IMR-90 (cell line): ENCODE results near the gene CADM2. TPM values are rescaled to one million over a fixed set of nuclear protein-coding genes. Genes with fewer than 3 reads are reported as not detected.

Source experiments
- ATAC-seq: fragments of 200-7000 bp; cut with Tn5 transposase; 2 replicates; pipeline ENCODE4 v1.9.1; 2020; ENCODE audit warnings: low read depth, mild to moderate bottlenecking, moderate library complexity
- BruUV-seq: library from RNA; stranded (reverse); fragments of 400-500 nt; replicated peaks from 2 replicates; lab custom pipeline; 2021; lab: Mats Ljungman, UMichigan
- CTCF ChIA-PET: fragments of 300-600 bp; formaldehyde crosslinking; extraction: SDS; loops from one replicate; lab custom pipeline; 2021; ENCODE audit warnings: antibody characterized with exemption; lab: Yijun Ruan, JAX
- POLR2A ChIA-PET: fragments of 300-600 bp; sonication (Branson Sonifier 250); formaldehyde crosslinking; loops from one replicate; lab custom pipeline; 2022; ENCODE audit warnings: antibody characterized with exemption; ENCODE audit not compliant: unreplicated experiment; lab: Charles Lee
- DNase-seq: peaks from one replicate; pipeline ENCODE4 v3.0.0; 2013
- H2AFZ ChIP-seq: replicated peaks from 2 replicates; pipeline ENCODE3; 2013; ENCODE audit warnings: low read length, mild to moderate bottlenecking; ENCODE audit not compliant: poor library complexity
- H2AK5ac ChIP-seq: 2 replicates; pipeline ENCODE4 v1.6.1; 2013; ENCODE audit warnings: low read depth, low read length, inconsistent platforms
- H2AK9ac ChIP-seq: replicated peaks from 2 replicates; pipeline ENCODE3; 2013; ENCODE audit warnings: mild to moderate bottlenecking, low read depth, low read length, moderate library complexity; ENCODE audit not compliant: poor library complexity
- H2BK120ac ChIP-seq: 2 replicates; pipeline ENCODE4 v1.6.1; 2013; ENCODE audit warnings: low read depth, low read length, inconsistent platforms
- H2BK15ac ChIP-seq: 3 replicates; pipeline ENCODE4 v1.6.1; 2013; ENCODE audit warnings: low read depth, low read length, inconsistent platforms
- H2BK20ac ChIP-seq: 2 replicates; pipeline ENCODE4 v1.6.1; 2013; ENCODE audit warnings: low read depth, mild to moderate bottlenecking, inconsistent platforms, low read length, moderate library complexity
- H2BK5ac ChIP-seq: 2 replicates; pipeline ENCODE4 v1.6.1; 2013; ENCODE audit warnings: mild to moderate bottlenecking, low read depth, low read length, inconsistent platforms; ENCODE audit not compliant: poor library complexity, severe bottlenecking
- H3K14ac ChIP-seq: replicated peaks from 2 replicates; pipeline ENCODE4 v1.6.1; 2013; ENCODE audit warnings: low read depth, low read length, inconsistent platforms
- H3K18ac ChIP-seq: 2 replicates; pipeline ENCODE4 v1.6.1; 2013; ENCODE audit warnings: low read depth, low read length, control low read depth
- H3K23ac ChIP-seq: 2 replicates; pipeline ENCODE4 v1.6.1; 2013; ENCODE audit warnings: low read depth, low read length, inconsistent platforms
- H3K27ac ChIP-seq: 2 replicates; pipeline ENCODE4 v1.5.1; 2013; ENCODE audit warnings: mild to moderate bottlenecking, control low read depth, low read length; ENCODE audit not compliant: insufficient read depth
- H3K27me3 ChIP-seq: 2 replicates; pipeline ENCODE4 v1.6.1; 2013; ENCODE audit warnings: low read length; ENCODE audit not compliant: control insufficient read depth, insufficient read depth
- H3K36me3 ChIP-seq: 2 replicates; pipeline ENCODE4 v1.6.1; 2013; ENCODE audit warnings: low read length, mixed read lengths; ENCODE audit not compliant: control insufficient read depth, insufficient read depth
- H3K4ac ChIP-seq: 2 replicates; pipeline ENCODE4 v1.6.1; 2013; ENCODE audit warnings: low read depth, low read length, inconsistent platforms
- H3K4me1 ChIP-seq: 2 replicates; pipeline ENCODE4 v1.6.1; 2013; ENCODE audit warnings: low read length, mixed read lengths; ENCODE audit not compliant: control insufficient read depth, insufficient read depth
- H3K4me2 ChIP-seq: 2 replicates; pipeline ENCODE4 v1.6.1; 2013; ENCODE audit warnings: low read depth, mild to moderate bottlenecking, control low read depth, low read length, moderate library complexity
- H3K4me3 ChIP-seq: 2 replicates; pipeline ENCODE4 v1.5.1; 2013; ENCODE audit warnings: low read depth, mild to moderate bottlenecking, control low read depth, low read length, moderate library complexity; ENCODE audit not compliant: insufficient read depth
- H3K56ac ChIP-seq: 2 replicates; pipeline ENCODE4 v1.6.1; 2013; ENCODE audit warnings: low read length, inconsistent platforms; ENCODE audit not compliant: insufficient read depth; ENCODE audit errors: extremely low read depth
- H3K79me1 ChIP-seq, 2 experiments: 2 replicates each; pipeline ENCODE4 v1.6.1; 2013; ENCODE audit warnings: low read length in 2 of 2, inconsistent platforms in 1 of 2, low read depth in 1 of 2
- H3K9ac ChIP-seq: 2 replicates; pipeline ENCODE4 v1.6.1; 2013; ENCODE audit warnings: low read depth, low read length, control low read depth
- H3K9me1 ChIP-seq: 2 replicates; pipeline ENCODE4 v1.6.1; 2013; ENCODE audit warnings: low read length, inconsistent platforms; ENCODE audit not compliant: insufficient read depth
- H3K9me3 ChIP-seq: 2 replicates; pipeline ENCODE4 v1.6.1; 2013; ENCODE audit warnings: low read length; ENCODE audit not compliant: control insufficient read depth, insufficient read depth
- H4K20me1 ChIP-seq: 2 replicates; pipeline ENCODE4 v1.6.1; 2013; ENCODE audit warnings: low read length, inconsistent platforms; ENCODE audit not compliant: insufficient read depth
- H4K5ac ChIP-seq: 2 replicates; pipeline ENCODE4 v1.6.1; 2013; ENCODE audit warnings: mild to moderate bottlenecking, low read depth, low read length, control low read depth
- H4K8ac ChIP-seq, 2 experiments: 2 replicates each; pipeline ENCODE4 v1.6.1; 2013; ENCODE audit warnings: low read depth in 2 of 2, low read length in 2 of 2, control low read depth in 1 of 2, inconsistent platforms in 1 of 2
- H4K91ac ChIP-seq: 2 replicates; pipeline ENCODE4 v1.6.1; 2013; ENCODE audit warnings: low read depth, low read length, inconsistent platforms; ENCODE audit not compliant: insufficient read depth
- BHLHE40 ChIP-seq: fragments of 150-350 bp; IDR thresholded peaks from 2 replicates; pipeline ENCODE4 v1.6.1; 2016; ENCODE audit warnings: mild to moderate bottlenecking, low read depth, low read length
- CEBPB ChIP-seq: IDR thresholded peaks from 2 replicates; pipeline ENCODE4 v1.6.1; 2012; ENCODE audit warnings: low read depth, low read length, improper control_type of control experiment
- CHD1 ChIP-seq: IDR thresholded peaks from 2 replicates; pipeline ENCODE4 v1.6.1; 2012; ENCODE audit warnings: low read depth, low read length, improper control_type of control experiment
- FOS ChIP-seq: fragments of 150-350 bp; IDR thresholded peaks from 2 replicates; pipeline ENCODE4 v1.6.1; 2016; ENCODE audit warnings: low read depth, low read length
- MAFK ChIP-seq: IDR thresholded peaks from 2 replicates; pipeline ENCODE4 v1.6.1; 2012; ENCODE audit warnings: low read depth, low read length, improper control_type of control experiment
- MAZ ChIP-seq: IDR thresholded peaks from 2 replicates; pipeline ENCODE4 v1.6.1; 2012; ENCODE audit warnings: low read depth, mild to moderate bottlenecking, low read length, improper control_type of control experiment, moderate library complexity, borderline replicate concordance
- MXI1 ChIP-seq: IDR thresholded peaks from 2 replicates; pipeline ENCODE4 v1.6.1; 2012; ENCODE audit warnings: low read depth, mild to moderate bottlenecking, low read length, moderate library complexity, borderline replicate concordance
- NFE2L2 ChIP-seq: fragments of 150-350 bp; IDR thresholded peaks from 2 replicates; pipeline ENCODE4 v1.6.1; 2016; ENCODE audit warnings: low read depth, mild to moderate bottlenecking, low read length
- POLR2A ChIP-seq: IDR thresholded peaks from 2 replicates; pipeline ENCODE4 v1.6.1; 2012; ENCODE audit warnings: mild to moderate bottlenecking, low read depth, low read length
- RAD21 ChIP-seq: IDR thresholded peaks from 2 replicates; pipeline ENCODE4 v1.6.1; 2012; ENCODE audit warnings: low read length, improper control_type of control experiment
- RCOR1 ChIP-seq: IDR thresholded peaks from 2 replicates; pipeline ENCODE4 v1.6.1; 2012; ENCODE audit warnings: mild to moderate bottlenecking, low read length, improper control_type of control experiment; ENCODE audit not compliant: insufficient replicate concordance
- RFX5 ChIP-seq: IDR thresholded peaks from 2 replicates; pipeline ENCODE4 v1.8.0; 2012; ENCODE audit warnings: low read depth, mild to moderate bottlenecking, low read length, moderate library complexity
- SMC3 ChIP-seq: fragments of 150-350 bp; IDR thresholded peaks from 2 replicates; pipeline ENCODE4 v1.6.1; 2016; ENCODE audit warnings: low read depth, mild to moderate bottlenecking, antibody characterized with exemption, low read length, moderate library complexity
- WGBS, 2 experiments: methylation state at CpG; one replicate each; pipeline versions ENCODE4 v1.1.5 to v1.1.7; 2013; ENCODE audit warnings: missing lambda C conversion rate in 2 of 2; ENCODE audit not compliant: insufficient read length in 1 of 2; ENCODE audit errors: extremely low coverage in 2 of 2; 5-methylcytosine and 5-hydroxymethylcytosine counted together
- dilution Hi-C: fragments of 300-500 bp; cut with HindIII; formaldehyde crosslinking; loops from one replicate; pipeline ENCODE4 v1.14.3; 2018; ENCODE audit warnings: low sequenced_read_pairs; ENCODE audit not compliant: unreplicated experiment
- in situ Hi-C: fragments of 300-500 bp; cut with MboI; formaldehyde crosslinking; loops from 3 replicates; pipeline ENCODE4 v1.14.3; 2019; ENCODE audit warnings: low sequenced_read_pairs, inconsistent platforms, mixed read lengths
- intact Hi-C: fragments of 100-400 bp; cut with micrococcal nuclease; formaldehyde crosslinking; loops from 2 replicates; pipeline ENCODE4 v1.10.0; 2022
- polyA plus RNA-seq, 3 experiments: library from polyadenylated mRNA; depleted of rRNA; stranded (reverse); fragments of >200 nt; gene quantifications; 2 replicates each; pipeline ENCODE4 v1.2.3, GENCODE V29; 2012; ENCODE audit warnings: low replicate concordance in 1 of 3
- total RNA-seq: library from RNA; depleted of rRNA; stranded (reverse); fragments of >200 nt; gene quantifications from 2 replicates; pipeline ENCODE4 v1.2.3, GENCODE V29; 2012
- TF ChIP-seq, protein P1 (sequence below): fragments of 150-350 bp; IDR thresholded peaks from 2 replicates; pipeline ENCODE4 v1.6.1; 2016; ENCODE audit warnings: low read depth, mild to moderate bottlenecking, low read length, moderate library complexity, borderline replicate concordance
- TF ChIP-seq, protein P2 (sequence below): conservative IDR thresholded peaks from 2 replicates; pipeline ENCODE4 v1.5.1; 2012; ENCODE audit warnings: mild to moderate bottlenecking, low read depth, low read length, improper control_type of control experiment
- TF ChIP-seq, protein P3 (sequence below): fragments of 150-350 bp; IDR thresholded peaks from 2 replicates; pipeline ENCODE4 v1.6.1; 2017; ENCODE audit warnings: mild to moderate bottlenecking, antibody characterized with exemption, low read length, low read depth

CADM2 gene
- total and polyA plus RNA-seq, 2 of the 4 experiments (the other 2 are of a cell fraction): not detected

DNA sequence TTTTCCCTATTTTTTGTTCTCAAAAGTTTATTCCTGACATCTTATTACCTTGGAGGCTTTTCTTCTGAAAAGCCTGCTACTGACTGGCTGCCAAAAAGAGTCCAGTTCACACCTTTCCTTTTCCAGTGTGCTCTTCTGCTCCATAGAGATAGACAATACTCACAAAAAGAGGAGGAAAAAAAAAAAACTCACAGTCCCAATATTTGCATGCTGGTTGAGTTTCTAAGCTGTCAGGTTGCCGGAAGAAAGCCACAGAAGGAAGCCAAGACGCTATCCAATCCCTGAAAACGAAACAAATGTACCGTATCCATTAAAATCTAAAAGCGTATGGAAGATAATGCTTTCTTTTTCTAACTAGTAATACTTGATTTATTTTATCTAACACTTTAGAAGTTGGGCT lies 299.5 kb downstream of the CADM2 start:
- H3K9me3 ChIP-seq: 0 out of 2 replicates have a peak, but pooled peaks cover 2% of the 10 kb centered on the region
- no peak overlapping the region for H3K23ac ChIP-seq
- TF ChIP-seq POLR2A: no peak
- TF ChIP-seq SMC3: no peak
- no peak for TF ChIP-seq CHD1
- TF ChIP-seq RCOR1: no peak
- TF ChIP-seq MAZ: no peak
- TF ChIP-seq MXI1: no peak
- no peak for TF ChIP-seq CEBPB
- no peak for TF ChIP-seq RFX5
- TF ChIP-seq FOS: no peak
- TF ChIP-seq BHLHE40: no peak
- TF ChIP-seq, protein P1, sequence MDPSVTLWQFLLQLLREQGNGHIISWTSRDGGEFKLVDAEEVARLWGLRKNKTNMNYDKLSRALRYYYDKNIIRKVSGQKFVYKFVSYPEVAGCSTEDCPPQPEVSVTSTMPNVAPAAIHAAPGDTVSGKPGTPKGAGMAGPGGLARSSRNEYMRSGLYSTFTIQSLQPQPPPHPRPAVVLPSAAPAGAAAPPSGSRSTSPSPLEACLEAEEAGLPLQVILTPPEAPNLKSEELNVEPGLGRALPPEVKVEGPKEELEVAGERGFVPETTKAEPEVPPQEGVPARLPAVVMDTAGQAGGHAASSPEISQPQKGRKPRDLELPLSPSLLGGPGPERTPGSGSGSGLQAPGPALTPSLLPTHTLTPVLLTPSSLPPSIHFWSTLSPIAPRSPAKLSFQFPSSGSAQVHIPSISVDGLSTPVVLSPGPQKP: no peak
- TF ChIP-seq, protein P2, sequence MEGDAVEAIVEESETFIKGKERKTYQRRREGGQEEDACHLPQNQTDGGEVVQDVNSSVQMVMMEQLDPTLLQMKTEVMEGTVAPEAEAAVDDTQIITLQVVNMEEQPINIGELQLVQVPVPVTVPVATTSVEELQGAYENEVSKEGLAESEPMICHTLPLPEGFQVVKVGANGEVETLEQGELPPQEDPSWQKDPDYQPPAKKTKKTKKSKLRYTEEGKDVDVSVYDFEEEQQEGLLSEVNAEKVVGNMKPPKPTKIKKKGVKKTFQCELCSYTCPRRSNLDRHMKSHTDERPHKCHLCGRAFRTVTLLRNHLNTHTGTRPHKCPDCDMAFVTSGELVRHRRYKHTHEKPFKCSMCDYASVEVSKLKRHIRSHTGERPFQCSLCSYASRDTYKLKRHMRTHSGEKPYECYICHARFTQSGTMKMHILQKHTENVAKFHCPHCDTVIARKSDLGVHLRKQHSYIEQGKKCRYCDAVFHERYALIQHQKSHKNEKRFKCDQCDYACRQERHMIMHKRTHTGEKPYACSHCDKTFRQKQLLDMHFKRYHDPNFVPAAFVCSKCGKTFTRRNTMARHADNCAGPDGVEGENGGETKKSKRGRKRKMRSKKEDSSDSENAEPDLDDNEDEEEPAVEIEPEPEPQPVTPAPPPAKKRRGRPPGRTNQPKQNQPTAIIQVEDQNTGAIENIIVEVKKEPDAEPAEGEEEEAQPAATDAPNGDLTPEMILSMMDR: no peak
- TF ChIP-seq, protein P3, sequence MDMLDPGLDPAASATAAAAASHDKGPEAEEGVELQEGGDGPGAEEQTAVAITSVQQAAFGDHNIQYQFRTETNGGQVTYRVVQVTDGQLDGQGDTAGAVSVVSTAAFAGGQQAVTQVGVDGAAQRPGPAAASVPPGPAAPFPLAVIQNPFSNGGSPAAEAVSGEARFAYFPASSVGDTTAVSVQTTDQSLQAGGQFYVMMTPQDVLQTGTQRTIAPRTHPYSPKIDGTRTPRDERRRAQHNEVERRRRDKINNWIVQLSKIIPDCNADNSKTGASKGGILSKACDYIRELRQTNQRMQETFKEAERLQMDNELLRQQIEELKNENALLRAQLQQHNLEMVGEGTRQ: no peak
- no peak for TF ChIP-seq NFE2L2
- TF ChIP-seq RAD21: no peak
- no peak for TF ChIP-seq MAFK
- H3K27me3 ChIP-seq: no peaks in the 10 kb centered on the region
- H3K4me1 ChIP-seq: no peaks in the 10 kb centered on the region
- BruUV-seq: no TSS peak
- H4K5ac ChIP-seq: no peak overlapping the region
- dilution Hi-C loops (no loop called here), intact Hi-C loops (no loop called here), in situ Hi-C loops (no loop called here)
- H3K4me3 ChIP-seq: no peak overlapping the region
- no peak overlapping the region for H4K91ac ChIP-seq
- H4K8ac ChIP-seq: no peak overlapping the region
- ChIA-PET CTCF (no interaction called here), POLR2A (no interaction called here)
- no peak overlapping the region for H3K9ac ChIP-seq
- H3K18ac ChIP-seq: no peak overlapping the region
- no peak overlapping the region for H3K4me2 ChIP-seq
- ATAC-seq: no peak
- H3K9me1 ChIP-seq: no peaks in the 10 kb centered on the region
- no peak overlapping the region for H2BK15ac ChIP-seq
- no peak overlapping the region for H2AK9ac ChIP-seq
- no peak overlapping the region for H3K4ac ChIP-seq
- H2AK5ac ChIP-seq: no peak overlapping the region
- no peak overlapping the region for H2BK120ac ChIP-seq
- H3K56ac ChIP-seq: no peak overlapping the region
- no peak overlapping the region for H2BK5ac ChIP-seq
- no peaks in the 10 kb centered on the region for H3K79me1 ChIP-seq
- no peak overlapping the region for H3K14ac ChIP-seq
- H2BK20ac ChIP-seq: no peak overlapping the region
- no CpG with 5 or more reads among the region's 5 CpGs for WGBS, 2 experiments
- H4K20me1 ChIP-seq: no peaks in the 10 kb centered on the region
- no peaks in the 10 kb centered on the region for H3K36me3 ChIP-seq
- no peak overlapping the region for H3K27ac ChIP-seq
- no peak for DNase-seq
- no peak overlapping the region for H2AFZ ChIP-seq
